Mesenchymal stem cell (in vitro differentiated cells and primary cell): ENCODE measurements around the gene ZRANB3.
A peak's percentile ranks its signal among the peaks of the same experiment; 100 is the strongest.

ENCODE experiments used
- DNase-seq: peaks from one replicate; pipeline ENCODE4 v3.0.0-alpha.2; 2013
- H2AFZ ChIP-seq: one replicate; pipeline ENCODE4 v1.6.1; 2013; ENCODE audit warnings: low read depth, mild to moderate bottlenecking, control low read depth, inconsistent platforms, low read length, moderate library complexity
- H2AK5ac ChIP-seq: 2 replicates; pipeline ENCODE4 v1.6.1; 2013; ENCODE audit warnings: low read length, moderate library complexity, mild to moderate bottlenecking, inconsistent platforms; ENCODE audit not compliant: severe bottlenecking
- H2BK120ac ChIP-seq: one replicate; pipeline ENCODE4 v1.6.1; 2013; ENCODE audit warnings: low read depth, mild to moderate bottlenecking, inconsistent platforms, low read length, moderate library complexity
- H2BK12ac ChIP-seq, 2 experiments: one replicate each; pipeline ENCODE4 v1.6.1; 2013; ENCODE audit warnings: inconsistent platforms in 2 of 2, low read length in 2 of 2, mild to moderate bottlenecking in 2 of 2, moderate library complexity in 2 of 2, control low read depth in 1 of 2
- H2BK15ac ChIP-seq: one replicate; pipeline ENCODE4 v1.6.1; 2013; ENCODE audit warnings: mild to moderate bottlenecking, low read depth, inconsistent platforms; ENCODE audit not compliant: poor library complexity, severe bottlenecking
- H2BK5ac ChIP-seq: 2 replicates; pipeline ENCODE4 v1.6.1; 2013; ENCODE audit warnings: low read depth, mild to moderate bottlenecking, low read length, control low read depth, inconsistent platforms; ENCODE audit not compliant: poor library complexity, severe bottlenecking
- H3K14ac ChIP-seq, 2 experiments: one replicate each; pipeline ENCODE4 v1.6.1; 2013; ENCODE audit warnings: inconsistent platforms in 2 of 2, low read length in 2 of 2, control low read depth in 1 of 2, mild to moderate bottlenecking in 1 of 2, moderate library complexity in 1 of 2
- H3K18ac ChIP-seq, 2 experiments: one replicate each; pipeline ENCODE4 v1.6.1; 2013; ENCODE audit warnings: inconsistent platforms in 2 of 2, low read length in 2 of 2, control low read depth in 1 of 2, low read depth in 1 of 2, mild to moderate bottlenecking in 1 of 2
- H3K23ac ChIP-seq, 2 experiments: one replicate each; pipeline ENCODE4 v1.6.1; 2013; ENCODE audit warnings: inconsistent platforms in 2 of 2, low read length in 2 of 2, mild to moderate bottlenecking in 2 of 2, moderate library complexity in 2 of 2, control low read depth in 1 of 2
- H3K27ac ChIP-seq: 2 replicates; pipeline ENCODE4 v1.5.1; 2013; ENCODE audit warnings: mild to moderate bottlenecking, moderate library complexity, low read length, control low read depth, inconsistent platforms; ENCODE audit not compliant: poor library complexity, severe bottlenecking
- H3K27me3 ChIP-seq, 2 experiments: 2 replicates each; pipeline versions ENCODE4 v1.6.1 to v1.7.0; 2013; ENCODE audit warnings: low read length in 2 of 2, mild to moderate bottlenecking in 2 of 2, moderate library complexity in 2 of 2, control low read depth in 1 of 2, inconsistent platforms in 1 of 2; ENCODE audit not compliant: control insufficient read depth in 1 of 2, insufficient read depth in 1 of 2
- H3K36me3 ChIP-seq, 2 experiments: 2 replicates each; pipeline versions ENCODE4 v1.6.1 to v1.7.0; 2013; ENCODE audit warnings: low read length in 2 of 2, control low read depth in 1 of 2, inconsistent platforms in 1 of 2, low read depth in 1 of 2, mild to moderate bottlenecking in 1 of 2; ENCODE audit not compliant: insufficient read depth in 2 of 2, control insufficient read depth in 1 of 2
- H3K4ac ChIP-seq, 2 experiments: one replicate each; pipeline ENCODE4 v1.6.1; 2013; ENCODE audit warnings: inconsistent platforms in 2 of 2, low read length in 2 of 2, mild to moderate bottlenecking in 2 of 2, moderate library complexity in 2 of 2, control low read depth in 1 of 2, low read depth in 1 of 2
- H3K4me1 ChIP-seq: 2 replicates; pipeline ENCODE4 v1.6.1; 2013; ENCODE audit warnings: low read depth, low read length, control low read depth; ENCODE audit not compliant: control insufficient read depth, insufficient read depth
- H3K4me2 ChIP-seq: 2 replicates; pipeline ENCODE4 v1.6.1; 2013; ENCODE audit warnings: low read length, mild to moderate bottlenecking, inconsistent platforms; ENCODE audit not compliant: poor library complexity, severe bottlenecking
- H3K4me3 ChIP-seq, 2 experiments: 2 replicates each; pipeline versions ENCODE4 v1.5.1 to v1.7.0; 2013; ENCODE audit warnings: low read length in 2 of 2, mild to moderate bottlenecking in 2 of 2, control low read depth in 1 of 2, low read depth in 1 of 2; ENCODE audit not compliant: insufficient read depth in 1 of 2
- H3K79me1 ChIP-seq: replicated peaks from 2 replicates; pipeline ENCODE4 v1.6.1; 2013; ENCODE audit warnings: mild to moderate bottlenecking, control low read depth, low read length, inconsistent platforms; ENCODE audit not compliant: poor library complexity, severe bottlenecking
- H3K9ac ChIP-seq: 2 replicates; pipeline ENCODE4 v1.7.0; 2013; ENCODE audit warnings: mild to moderate bottlenecking, low read length, moderate library complexity
- H3K9me3 ChIP-seq: 2 replicates; pipeline ENCODE4 v1.7.0; 2013; ENCODE audit warnings: mild to moderate bottlenecking, low read length; ENCODE audit not compliant: control insufficient read depth
- H4K8ac ChIP-seq: one replicate; pipeline ENCODE4 v1.6.1; 2013; ENCODE audit warnings: inconsistent platforms, mild to moderate bottlenecking, low read length, moderate library complexity
- H4K91ac ChIP-seq: one replicate; pipeline ENCODE4 v1.6.1; 2013; ENCODE audit warnings: mild to moderate bottlenecking, low read length, inconsistent platforms
- WGBS: methylation state at CpG from one replicate; pipeline ENCODE4 v1.1.7; 2013; ENCODE audit warnings: mixed read lengths; 5-methylcytosine and 5-hydroxymethylcytosine counted together

Gene ZRANB3

GRCh38 chr2:135252805-135253458 is 278.1 kb downstream of the ZRANB3 start:
- Histone ChIP-seq H2AFZ (no peak overlapping the region), H3K27ac (no peak overlapping the region)
- WGBS: 90% methylated on average over 2 of the region's 2 CpGs

GRCh38 chr2:135248611-135249010 is 282.4 kb downstream of the ZRANB3 start:
- no peak for DNase-seq
- Histone ChIP-seq H2AK5ac (no peak overlapping the region), H3K14ac (no peak overlapping the region), H3K4me3 (no peak overlapping the region), H3K27ac (no peak overlapping the region), H3K27me3 (no peaks in the 10 kb centered on the region), H2BK120ac (no peak overlapping the region), H2AFZ (no peak overlapping the region), H3K79me1 (no peaks in the 10 kb centered on the region), H3K23ac (no peak overlapping the region), H4K91ac (no peak overlapping the region), H2BK12ac (no peak overlapping the region), H3K9ac (no peak overlapping the region), H2BK15ac (no peak overlapping the region), H3K18ac (no peak overlapping the region), H3K4me1 (peaks cover 2% of the 10 kb centered on the region), H3K4ac (no peak overlapping the region), H2BK5ac (no peak overlapping the region), H4K8ac (no peak overlapping the region), H3K36me3 (no peaks in the 10 kb centered on the region), H3K9me3 (no peaks in the 10 kb centered on the region), H3K4me2 (no peak overlapping the region)
- WGBS: 100% methylated on average over 4 of the region's 5 CpGs

More at GRCh38 chr2:135252805-135253458, 278.1 kb downstream of the ZRANB3 start:
- Histone ChIP-seq H3K27me3 (no peaks in the 10 kb centered on the region), H2BK15ac (no peak overlapping the region), H2BK12ac (no peak overlapping the region), H3K4me2 (no peak overlapping the region), H3K23ac (no peak overlapping the region), H2BK120ac (no peak overlapping the region), H3K79me1 (no peaks in the 10 kb centered on the region), H3K4me1 (peaks cover 1% of the 10 kb centered on the region), H4K8ac (no peak overlapping the region), H3K9me3 (peaks cover 4% of the 10 kb centered on the region), H2AK5ac (no peak overlapping the region), H3K36me3 (peaks cover 0 to 4% of the 10 kb centered on the region in 2 experiments), H2BK5ac (no peak overlapping the region), H3K9ac (no peak overlapping the region), H3K4me3 (no peak overlapping the region), H4K91ac (no peak overlapping the region), H3K14ac (no peak overlapping the region), H3K4ac (no peak overlapping the region), H3K18ac (no peak overlapping the region)
- DNase-seq: no peak

GRCh38 chr2:135246711-135247270 is 284.2 kb downstream of the ZRANB3 start:
- no peak for DNase-seq
- no peak overlapping the region for H3K14ac ChIP-seq
- H4K91ac ChIP-seq: no peak overlapping the region
- no peak overlapping the region for H2AFZ ChIP-seq
- 100% methylated on average over 1 of the region's 2 CpGs for WGBS
- H3K4me3 ChIP-seq: no peak overlapping the region
- H3K27ac ChIP-seq: no peak overlapping the region
- no peak overlapping the region for H2BK5ac ChIP-seq
- H3K9ac ChIP-seq: no peak overlapping the region
- peaks cover 1% of the 10 kb centered on the region for H3K4me1 ChIP-seq
- H3K9me3 ChIP-seq: no peaks in the 10 kb centered on the region
- no peak overlapping the region for H3K23ac ChIP-seq
- H3K27me3 ChIP-seq: no peaks in the 10 kb centered on the region
- no peak overlapping the region for H3K4me2 ChIP-seq
- no peak overlapping the region for H3K4ac ChIP-seq
- no peaks in the 10 kb centered on the region for H3K36me3 ChIP-seq
- no peak overlapping the region for H2BK15ac ChIP-seq
- H4K8ac ChIP-seq: no peak overlapping the region
- no peak overlapping the region for H2BK12ac ChIP-seq
- H2AK5ac ChIP-seq: no peak overlapping the region
- no peaks in the 10 kb centered on the region for H3K79me1 ChIP-seq
- no peak overlapping the region for H2BK120ac ChIP-seq
- H3K18ac ChIP-seq: no peak overlapping the region

- H2AK5ac ChIP-seq: no peak overlapping the region
- no peak overlapping the region for H3K23ac ChIP-seq
These were observed 285.9 kb downstream of the ZRANB3 start for GRCh38 chr2:135245071-135245470.

More at GRCh38 chr2:135245071-135245470, 285.9 kb downstream of the ZRANB3 start:
- no peak overlapping the region for H2AFZ ChIP-seq
- no peak overlapping the region for H3K18ac ChIP-seq
- no peak overlapping the region for H3K9ac ChIP-seq
- H3K9me3 ChIP-seq: no peaks in the 10 kb centered on the region
- no peaks in the 10 kb centered on the region for H3K36me3 ChIP-seq
- no peak overlapping the region for H4K91ac ChIP-seq
- no peak overlapping the region for H3K4me2 ChIP-seq
- peak; percentile 6 for DNase-seq
- no peak overlapping the region for H4K8ac ChIP-seq
- no peak overlapping the region for H2BK120ac ChIP-seq
- H3K4ac ChIP-seq: no peak overlapping the region
- H2BK12ac ChIP-seq: no peak overlapping the region
- no peak overlapping the region for H3K4me3 ChIP-seq
- H2BK5ac ChIP-seq: no peak overlapping the region
- no peak overlapping the region for H3K27ac ChIP-seq
- H3K27me3 ChIP-seq: no peaks in the 10 kb centered on the region
- no peak overlapping the region for H3K14ac ChIP-seq
- no peak overlapping the region for H2BK15ac ChIP-seq
- no peaks in the 10 kb centered on the region for H3K79me1 ChIP-seq
- peaks cover 1% of the 10 kb centered on the region for H3K4me1 ChIP-seq
